Fibroblast of lung (primary cell): ENCODE measurements around the gene FAM13C. TPM values are rescaled to one million over a fixed set of nuclear protein-coding genes. Genes with fewer than 3 reads are reported as not detected.
A peak's percentile ranks its signal among the peaks of the same experiment; 100 is the strongest.

Experiments
- DNase-seq, 2 donors: peaks; one replicate each; pipeline versions ENCODE4 v3.0.0 to v3.0.0-alpha.2; 2010; ENCODE audit warnings: low read depth in 2 of 2
- H2AFZ ChIP-seq: 2 replicates; pipeline ENCODE4 v1.5.1; 2012; ENCODE audit warnings: low read length, control low read depth, inconsistent platforms
- H3K27ac ChIP-seq: 2 replicates; pipeline ENCODE4 v1.5.1; 2011; ENCODE audit warnings: low read length, control low read depth; ENCODE audit not compliant: insufficient read depth
- H3K27me3 ChIP-seq: 2 replicates; pipeline ENCODE4 v1.5.1; 2011; ENCODE audit warnings: mild to moderate bottlenecking, low read length; ENCODE audit not compliant: control insufficient read depth, insufficient read depth
- H3K36me3 ChIP-seq: 2 replicates; pipeline ENCODE4 v1.5.1; 2011; ENCODE audit warnings: low read length; ENCODE audit not compliant: control insufficient read depth, insufficient read depth
- H3K4me1 ChIP-seq: 2 replicates; pipeline ENCODE4 v1.5.1; 2011; ENCODE audit warnings: low read length; ENCODE audit not compliant: control insufficient read depth, insufficient read depth; ENCODE audit errors: extremely low read depth
- H3K4me2 ChIP-seq: 2 replicates; pipeline ENCODE4 v1.5.1; 2011; ENCODE audit warnings: low read length, control low read depth; ENCODE audit not compliant: insufficient read depth; ENCODE audit errors: extremely low read depth
- H3K4me3 ChIP-seq, 4 experiments: fragments of 200-600 bp in 1 of 4; sonication (generic) in 1 of 4; replicated peaks in 1 of 4; 2 replicates each; pipeline ENCODE4 v1.5.1; 2011 to 2016; ENCODE audit warnings: low read length in 4 of 4, low read depth in 3 of 4, mild to moderate bottlenecking in 3 of 4, control low read depth in 2 of 4, inconsistent platforms in 1 of 4, mixed read lengths in 1 of 4; ENCODE audit not compliant: insufficient read depth in 1 of 4; ENCODE audit errors: control extremely low read depth in 1 of 4
- H3K79me2 ChIP-seq: 2 replicates; pipeline ENCODE4 v1.5.1; 2012; ENCODE audit warnings: mild to moderate bottlenecking, low read length, inconsistent platforms; ENCODE audit not compliant: control insufficient read depth, insufficient read depth
- H3K9ac ChIP-seq: 2 replicates; pipeline ENCODE4 v1.5.1; 2011; ENCODE audit warnings: mild to moderate bottlenecking, low read length, control low read depth; ENCODE audit not compliant: insufficient read depth
- H3K9me3 ChIP-seq: 2 replicates; pipeline ENCODE4 v1.5.1; 2012; ENCODE audit warnings: low read depth, low read length; ENCODE audit not compliant: control insufficient read depth, insufficient read depth
- H4K20me1 ChIP-seq: 2 replicates; pipeline ENCODE4 v1.5.1; 2011; ENCODE audit warnings: low read length; ENCODE audit not compliant: control insufficient read depth, insufficient read depth; ENCODE audit errors: extremely low read depth
- CTCF ChIP-seq, 2 donors: IDR thresholded peaks in 1 of 2; conservative IDR thresholded peaks in 1 of 2; 1 replicate in 1 of 2; 2 replicates in 1 of 2; pipeline ENCODE4 v1.5.1; 2011 to 2012; ENCODE audit warnings: low read length in 2 of 2, control low read depth in 1 of 2, inconsistent platforms in 1 of 2, low read depth in 1 of 2, mild to moderate bottlenecking in 1 of 2
- EZH2 ChIP-seq: IDR thresholded peaks from 2 replicates; pipeline ENCODE4 v1.5.1; 2012; ENCODE audit warnings: low read length, control low read depth, mild to moderate bottlenecking; ENCODE audit errors: missing control alignments
- polyA plus RNA-seq, 2 donors: library from polyadenylated mRNA; depleted of rRNA in 1 of 2; stranded (reverse) in 1 of 2; unstranded in 1 of 2; fragments of >200 nt; gene quantifications; 2 replicates each; pipeline ENCODE4 v1.2.1, GENCODE V29; 2011 to 2012; ENCODE audit warnings: missing spikeins in 1 of 2
- total RNA-seq: library from RNA; depleted of rRNA; stranded (reverse); fragments of >200 nt; gene quantifications from 2 replicates; pipeline ENCODE4 v1.2.1, GENCODE V29; 2014

FAM13C gene
- total and polyA plus RNA-seq, 2 donors (not counting 1 experiment from before 2014, with no cell fraction given), result 2.8 to 5.9 TPM

DNA sequence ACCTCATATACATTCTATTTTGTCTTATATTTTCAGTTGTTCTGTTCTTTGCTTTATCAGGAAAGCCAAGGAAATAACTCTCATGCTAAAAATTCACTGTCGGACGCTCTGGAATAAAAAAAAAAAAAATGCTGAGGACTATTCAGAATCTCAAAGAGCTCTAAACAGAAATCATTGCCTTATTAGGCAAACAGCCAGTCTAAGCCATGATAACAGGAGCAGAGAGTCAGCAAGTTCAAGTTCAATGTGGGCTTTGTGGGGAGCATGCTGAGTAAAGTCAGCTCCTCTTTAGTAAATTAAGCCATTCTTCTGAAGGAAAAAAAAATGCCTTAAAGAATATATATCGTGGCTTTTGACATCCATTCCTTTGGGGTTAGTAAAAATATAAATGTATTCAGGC, 13.6 kb upstream of the FAM13C start:
- Histone ChIP-seq H3K9ac (no peak overlapping the region), H3K4me1 (no peaks in the 10 kb centered on the region), H3K79me2 (no peaks in the 10 kb centered on the region), H3K4me3 (no peak overlapping the region), H3K27ac (no peak overlapping the region), H2AFZ (no peak overlapping the region), H3K4me2 (no peak overlapping the region), H4K20me1 (no peaks in the 10 kb centered on the region), H3K9me3 (no peaks in the 10 kb centered on the region), H3K36me3 (no peaks in the 10 kb centered on the region), H3K27me3 (no peaks in the 10 kb centered on the region)
- TF ChIP-seq CTCF (conservative IDR thresholded peaks at IDR 0.05 in 1 of 2, IDR thresholded peaks at IDR 0.05 in 1 of 2; ENCODE audit: low read depth in 1 of 2, low read length in 2 of 2) (no peak), EZH2 (no peak)
- peak; percentile 37 to 69 for DNase-seq

GRCh38 chr10:59374916-59375315, 12.6 kb upstream of the FAM13C start:
- no peaks in the 10 kb centered on the region for H3K4me1 ChIP-seq
- no peak overlapping the region for H3K9ac ChIP-seq
- no peaks in the 10 kb centered on the region for H3K79me2 ChIP-seq
- no peaks in the 10 kb centered on the region for H3K9me3 ChIP-seq
- no peak overlapping the region for H2AFZ ChIP-seq
- no peak overlapping the region for H3K4me2 ChIP-seq
- H3K27me3 ChIP-seq, result no peaks in the 10 kb centered on the region
- no peaks in the 10 kb centered on the region for H3K36me3 ChIP-seq
- no peak for TF ChIP-seq CTCF (conservative IDR thresholded peaks at IDR 0.05 in 1 of 2, IDR thresholded peaks at IDR 0.05 in 1 of 2; ENCODE audit: low read depth in 1 of 2, low read length in 2 of 2)
- no peak for TF ChIP-seq EZH2
- no peak overlapping the region for H3K4me3 ChIP-seq
- peak in 1 of 2 donors; percentile 45 for DNase-seq
- H3K27ac ChIP-seq, result no peak overlapping the region
- H4K20me1 ChIP-seq, result no peaks in the 10 kb centered on the region

DNA sequence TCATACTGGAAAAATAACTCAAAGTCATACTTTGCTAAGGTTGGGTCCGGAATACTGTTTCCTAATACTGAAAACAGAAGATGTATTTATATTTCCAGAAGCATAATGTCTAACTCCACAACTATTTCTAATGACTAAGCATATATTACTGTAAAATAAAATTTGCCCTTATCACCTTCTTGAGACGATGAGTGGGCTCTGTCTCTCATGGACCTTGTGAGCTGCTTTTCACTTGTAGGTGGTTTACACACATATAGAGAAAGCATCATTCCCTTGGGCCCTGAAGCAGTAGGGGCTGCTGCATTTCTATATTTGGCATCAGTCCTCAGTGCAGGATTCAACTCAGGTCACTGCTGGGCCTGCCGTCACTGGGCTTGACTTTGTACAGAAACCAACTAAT, 10.7 kb upstream of the FAM13C start:
- Histone ChIP-seq H3K36me3 (no peaks in the 10 kb centered on the region), H3K4me1 (no peaks in the 10 kb centered on the region), H3K9ac (no peak overlapping the region), H4K20me1 (no peaks in the 10 kb centered on the region), H3K27ac (peak overlapping the region; percentile 40), H3K27me3 (no peaks in the 10 kb centered on the region), H2AFZ (no peak overlapping the region), H3K4me2 (peak overlapping the region; percentile 38), H3K79me2 (no peaks in the 10 kb centered on the region), H3K4me3 (no peak overlapping the region), H3K9me3 (no peaks in the 10 kb centered on the region)
- TF ChIP-seq CTCF (conservative IDR thresholded peaks at IDR 0.05 in 1 of 2, IDR thresholded peaks at IDR 0.05 in 1 of 2; ENCODE audit: low read depth in 1 of 2, low read length in 2 of 2) (no peak), EZH2 (no peak)
- peak; percentile 66 to 74 for DNase-seq
